Pulmonary artery endothelial cell (primary cell): ENCODE measurements around the gene CAMK2D. TPM values are rescaled to one million over a fixed set of nuclear protein-coding genes. Genes with fewer than 3 reads are reported as not detected.
"Not testable (repeated sequence)": the region's sequence is repeated elsewhere in the genome, so short reads cannot be mapped to it uniquely, and the experiment has no call there.

ENCODE experiments used
- DNase-seq: peaks from one replicate; pipeline ENCODE4 v3.0.0-alpha.2; 2011; ENCODE audit warnings: low read depth, low spot score
- total RNA-seq: library from RNA; depleted of rRNA; stranded (reverse); fragments of >200 nt; gene quantifications from 2 replicates; pipeline ENCODE4 v1.2.3, GENCODE V29; 2014

CAMK2D gene
- total RNA-seq = 38.1 and 50.3 TPM in 2 replicates

- peak; percentile 72 for DNase-seq
These were observed at the start of gene CAMK2D for GRCh38 chr4:113761620-113762185. Gene CAMK2D, minus strand, starts transcription at chr4:113761738. Its CDS starts 670 bp downstream, at chr4:113761068.

- no peak for DNase-seq
These were observed 49.4 kb upstream of the CAMK2D start for GRCh38 chr4:113810906-113811305.

- no peak for DNase-seq
These were observed 47.8 kb upstream of the CAMK2D start for GRCh38 chr4:113809311-113809710.

DNA sequence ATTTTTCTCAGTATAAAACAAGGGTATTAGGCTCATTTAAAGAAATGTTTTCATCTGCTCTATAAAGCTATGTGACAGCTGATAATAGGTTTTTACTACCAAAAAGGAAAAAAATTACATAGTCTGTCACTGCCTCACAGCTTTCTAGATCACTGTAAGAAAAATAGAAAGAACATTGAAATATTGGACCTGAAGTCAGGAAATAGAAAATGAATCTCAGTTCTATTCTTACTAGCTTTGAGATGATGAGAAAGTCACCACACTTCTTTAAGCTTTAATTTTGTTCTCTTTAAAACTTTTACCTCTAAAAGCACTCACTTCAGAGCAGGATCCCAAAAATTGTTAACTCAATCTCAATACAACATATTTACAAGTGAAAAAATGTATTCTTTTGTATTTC, 45.3 kb upstream of the CAMK2D start:
- no peak for DNase-seq

DNA sequence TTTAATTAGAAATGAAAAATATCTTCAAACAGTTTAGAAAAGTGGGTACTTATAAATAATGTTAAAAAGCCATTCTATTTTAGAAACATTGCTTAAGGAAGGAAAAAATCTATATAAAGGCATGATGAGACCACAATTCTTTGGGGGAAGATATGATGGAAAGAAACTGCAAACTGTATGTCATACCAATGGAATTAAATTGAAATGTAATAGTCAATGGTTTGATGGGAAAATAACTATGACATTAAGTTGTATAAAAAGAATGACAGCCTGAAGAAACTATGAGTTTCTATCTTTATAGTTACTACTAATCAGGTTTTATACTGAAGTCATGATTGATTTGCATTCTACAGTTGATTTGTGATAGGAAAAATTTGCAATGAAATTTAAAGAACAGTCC, 40.3 kb upstream of the CAMK2D start:
- DNase-seq = no peak

- not testable (repeated sequence) for DNase-seq
These were observed 34.8 kb upstream of the CAMK2D start for GRCh38 chr4:113796381-113796780.

GRCh38 chr4:113790478-113790877, 28.9 kb upstream of the CAMK2D start:
- DNase-seq = no peak

DNA sequence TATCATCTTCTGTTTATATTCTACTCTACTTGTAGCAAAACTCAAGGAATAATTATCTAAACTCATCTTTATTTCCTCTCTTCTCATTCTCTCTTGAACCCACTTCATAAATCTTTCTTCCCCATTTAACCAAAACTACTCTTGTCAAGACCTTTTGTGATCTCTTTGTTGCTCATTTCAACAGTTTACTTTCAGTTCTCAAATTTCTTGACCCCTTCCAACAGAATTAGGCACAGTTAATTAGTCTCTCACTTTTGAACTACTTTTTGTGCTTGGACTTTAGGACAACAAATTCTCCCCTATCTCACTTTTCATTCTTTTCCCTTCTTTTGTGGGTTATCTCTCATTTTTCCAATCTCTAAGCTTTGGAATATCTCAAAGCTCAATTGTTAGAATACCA, 27.4 kb upstream of the CAMK2D start:
- no peak for DNase-seq

DNA sequence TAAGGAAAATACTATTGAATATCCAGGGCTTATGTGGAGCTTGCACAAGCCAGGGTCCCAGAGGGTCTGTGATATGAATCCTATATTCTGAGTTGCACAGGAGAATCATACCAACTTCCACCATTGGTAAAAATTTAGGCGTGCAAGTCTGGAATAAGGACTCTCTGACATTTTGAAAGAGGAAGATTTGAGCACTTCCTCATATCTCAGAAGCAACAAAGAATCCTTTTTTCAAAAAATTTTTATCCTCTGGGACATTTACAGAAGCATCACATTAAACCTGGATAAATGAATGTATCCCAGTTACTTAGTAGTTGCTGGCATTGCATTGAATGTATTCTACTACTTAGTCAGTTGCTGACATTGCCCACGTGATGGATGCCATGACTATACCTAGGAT, 24.2 kb upstream of the CAMK2D start:
- DNase-seq = no peak

DNA sequence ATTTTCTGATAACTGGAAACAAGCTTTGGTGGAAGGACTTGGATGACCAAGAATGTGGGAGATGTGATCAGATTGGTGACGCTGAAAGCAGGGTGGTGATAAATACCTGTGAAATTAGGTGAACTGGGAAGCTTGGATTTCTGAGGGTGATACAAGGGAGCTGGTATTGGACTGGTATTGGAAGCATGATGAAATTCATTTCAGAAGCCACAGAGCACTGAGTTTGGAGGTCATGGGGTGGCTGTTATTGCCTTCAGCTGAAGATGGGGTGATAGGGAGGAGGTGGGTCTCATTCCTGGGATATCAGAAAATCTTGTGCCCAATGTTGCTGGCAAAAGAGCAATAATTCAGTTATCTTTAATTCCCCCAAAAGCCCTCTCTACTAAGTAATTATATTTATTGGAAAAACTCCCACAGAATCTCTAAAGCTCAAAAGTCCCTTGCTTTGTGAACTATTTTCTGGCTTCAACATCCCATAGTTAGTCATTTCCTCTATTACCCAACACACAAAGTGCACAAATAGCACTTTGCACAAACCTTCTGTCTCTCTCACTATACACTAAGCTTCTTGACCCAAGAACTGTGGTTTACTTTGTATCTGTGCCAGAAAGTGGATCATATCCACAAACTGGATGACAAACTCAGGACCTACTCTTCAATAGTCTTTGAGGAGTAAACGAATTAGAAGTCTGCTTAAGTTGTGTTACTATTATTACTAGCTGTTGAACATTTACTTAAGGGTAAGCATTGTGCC, 23.1 kb upstream of the CAMK2D start:
- peak; percentile 87 for DNase-seq

GRCh38 chr4:113783701-113784100, 22.2 kb upstream of the CAMK2D start:
- DNase-seq = no peak

GRCh38 chr4:113783289-113783688, 21.8 kb upstream of the CAMK2D start:
- DNase-seq = no peak

- no peak for DNase-seq
These were observed 20.0 kb upstream of the CAMK2D start for GRCh38 chr4:113781439-113782040.

DNA sequence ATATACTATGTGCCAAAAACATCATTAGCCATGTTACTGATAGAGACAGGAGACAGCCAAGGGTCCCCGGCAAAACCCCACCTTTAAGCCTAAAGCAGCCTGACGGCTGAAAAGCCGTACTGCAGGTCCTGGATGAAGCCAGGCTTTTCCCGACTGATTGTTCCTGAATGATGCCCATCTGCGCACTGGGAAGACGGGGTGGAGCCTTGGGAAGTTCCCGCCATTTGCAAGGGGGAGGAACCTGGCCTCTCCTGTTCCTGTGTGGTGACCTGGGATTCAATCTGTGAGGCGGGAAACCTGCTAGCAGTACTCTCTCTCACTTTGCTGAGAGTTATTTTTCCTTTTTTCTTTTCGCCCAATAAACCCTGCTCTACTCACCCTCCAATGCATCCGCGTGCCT, 15.1 kb upstream of the CAMK2D start:
- DNase-seq = no peak

DNA sequence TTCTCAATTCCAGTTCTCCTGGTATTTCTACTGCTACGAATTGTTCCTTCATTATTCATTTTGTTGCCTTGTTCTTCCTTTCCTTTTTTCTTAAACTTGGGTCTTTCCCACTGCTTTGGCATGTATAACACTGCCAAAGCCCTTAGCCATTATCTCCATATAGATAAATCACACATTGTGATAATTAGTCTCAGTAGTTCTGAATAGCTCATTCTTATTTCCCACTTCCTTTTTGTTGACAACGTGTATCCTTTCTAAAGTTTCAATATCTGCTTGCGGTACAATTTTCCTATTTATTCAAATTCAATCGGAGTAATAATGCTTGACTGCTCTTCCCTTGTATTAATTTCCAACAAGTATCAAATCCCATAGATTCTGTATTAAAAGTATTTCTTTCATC, 14.5 kb upstream of the CAMK2D start:
- no peak for DNase-seq

- DNase-seq = no peak
These were observed 12.2 kb upstream of the CAMK2D start for GRCh38 chr4:113773756-113774155.

GRCh38 chr4:113773014-113773413, 11.5 kb upstream of the CAMK2D start:
- no peak for DNase-seq

- no peak for DNase-seq
These were observed 10.8 kb upstream of the CAMK2D start for GRCh38 chr4:113772319-113772718.

DNA sequence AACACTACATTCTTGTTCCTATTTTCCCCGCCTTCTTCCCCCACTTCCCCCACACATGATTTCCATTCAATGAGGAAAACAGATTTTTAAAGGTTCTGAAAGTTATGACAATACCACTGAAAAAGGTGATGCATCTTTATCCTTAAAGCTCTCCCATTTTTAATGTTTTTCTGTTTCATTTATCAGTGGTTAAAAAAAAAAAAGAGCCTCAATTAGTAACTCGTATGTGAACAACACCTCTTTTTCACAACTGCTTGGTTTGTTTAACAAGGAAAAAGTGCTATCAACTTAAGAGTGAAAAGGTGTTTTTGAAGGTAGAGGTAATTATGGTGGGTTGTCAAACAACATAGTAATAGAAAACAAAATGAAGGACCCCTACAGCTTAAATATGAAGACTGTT, 8.2 kb upstream of the CAMK2D start:
- no peak for DNase-seq

- DNase-seq = no peak
These were observed 7.4 kb upstream of the CAMK2D start for GRCh38 chr4:113768952-113769351.

GRCh38 chr4:113766882-113767281, 5.3 kb upstream of the CAMK2D start:
- no peak for DNase-seq

GRCh38 chr4:113764720-113765264, 3.3 kb upstream of the CAMK2D start:
- DNase-seq = no peak

- not testable (repeated sequence) for DNase-seq
These were observed 2.4 kb upstream of the CAMK2D start for GRCh38 chr4:113763923-113764322.
